Sigmoid colon (tissue), 4 donors: ENCODE measurements around the gene SELENBP1.

Experiments used
- CTCF ChIP-seq, 4 experiments: fragments of 450-650 bp in 3 of 4; fragments of 200-600 bp in 1 of 4; IDR thresholded peaks; one replicate each; pipeline ENCODE4 v1.5.1; 2016 to 2019; ENCODE audit warnings: antibody characterized with exemption in 4 of 4, mild to moderate bottlenecking in 3 of 4, moderate library complexity in 2 of 4
- POLR2A ChIP-seq, 2 donors: fragments of 450-650 bp; IDR thresholded peaks; one replicate each; pipeline ENCODE4 v1.6.1; 2016; ENCODE audit warnings: antibody characterized with exemption in 2 of 2, mild to moderate bottlenecking in 2 of 2, moderate library complexity in 2 of 2
- POLR2AphosphoS5 ChIP-seq, 4 donors: sonication (generic); formaldehyde crosslinking; IDR thresholded peaks; one replicate each; pipeline ENCODE4 v1.6.1; 2017; ENCODE audit warnings: antibody characterized with exemption in 4 of 4

GRCh38 chr1:151324390-151324930, 48.0 kb downstream of the SELENBP1 start:
- no peak for TF ChIP-seq CTCF (IDR thresholded peaks at IDR 0.05)
- TF ChIP-seq POLR2AphosphoS5 (IDR thresholded peaks at IDR 0.05): no peak
- TF ChIP-seq POLR2A (IDR thresholded peaks at IDR 0.05): no peak
